ENCODE measurements around the gene SYNE1.
"Not testable (repeated sequence)": the region's sequence is repeated elsewhere in the genome, so short reads cannot be mapped to it uniquely, and the experiment has no call there.

Gene SYNE1

GRCh38 chr6:152356662-152357061 is 280.5 kb downstream of the SYNE1 start:
- no peak for DNase-seq

- DNase-seq = no peak
Observed at GRCh38 chr6:152356016-152356415, 281.1 kb downstream of the SYNE1 start.

GRCh38 chr6:152355166-152355565 is 282.0 kb downstream of the SYNE1 start:
- DNase-seq = no peak

- no peak for DNase-seq
Observed at GRCh38 chr6:152353440-152353839, 283.7 kb downstream of the SYNE1 start.

- DNase-seq = no peak
Observed at GRCh38 chr6:152351742-152352141, 285.4 kb downstream of the SYNE1 start.

- DNase-seq = no peak
Observed at GRCh38 chr6:152351110-152351509, 286.1 kb downstream of the SYNE1 start.

- no peak for DNase-seq
Observed at GRCh38 chr6:152348116-152348515, 289.0 kb downstream of the SYNE1 start.

GRCh38 chr6:152343735-152344360 is 293.3 kb downstream of the SYNE1 start:
- no peak for DNase-seq

- no peak for DNase-seq
Observed at GRCh38 chr6:152341596-152341995, 295.6 kb downstream of the SYNE1 start.

- peak; percentile 37 for DNase-seq
Observed at GRCh38 chr6:152338335-152339125, 298.6 kb downstream of the SYNE1 start.

- no peak for DNase-seq
Observed at GRCh38 chr6:152334555-152334954, 302.6 kb downstream of the SYNE1 start.

- no peak for DNase-seq
Observed at GRCh38 chr6:152330961-152331360, 306.2 kb downstream of the SYNE1 start.

GRCh38 chr6:152329638-152330448 is 307.3 kb downstream of the SYNE1 start:
- DNase-seq = no peak

- DNase-seq = not testable (repeated sequence)
Observed at GRCh38 chr6:152328200-152328599, 309.0 kb downstream of the SYNE1 start.

- no peak for DNase-seq
Observed at GRCh38 chr6:152323376-152323775, 313.8 kb downstream of the SYNE1 start.

GRCh38 chr6:152318278-152318677 is 318.9 kb downstream of the SYNE1 start:
- DNase-seq = no peak

- DNase-seq = no peak
Observed at GRCh38 chr6:152316024-152316423, 321.1 kb downstream of the SYNE1 start.

- no peak for DNase-seq
Observed at GRCh38 chr6:152314483-152314832, 322.7 kb downstream of the SYNE1 start.

GRCh38 chr6:152313542-152314482 is 323.4 kb downstream of the SYNE1 start:
- no peak for DNase-seq

- no peak for DNase-seq
Observed at GRCh38 chr6:152312434-152312833, 324.7 kb downstream of the SYNE1 start.

- no peak for DNase-seq
Observed at GRCh38 chr6:152310371-152310954, 326.7 kb downstream of the SYNE1 start.

- DNase-seq = no peak
Observed at GRCh38 chr6:152309648-152310047, 327.5 kb downstream of the SYNE1 start.
